WTC11 (cell line): ENCODE data around the gene RGS11. TPM values are rescaled to one million over a fixed set of nuclear protein-coding genes. Genes with fewer than 3 reads are reported as not detected.

Experiments
- ATAC-seq: fragments of 200-7000 bp; cut with Tn5 transposase; 2 replicates; pipeline ENCODE4 v1.10.0; 2021; ENCODE audit warnings: mild to moderate bottlenecking, moderate library complexity
- CTCF ChIA-PET: fragments of 300-600 bp; sonication (Branson Sonifier 250); formaldehyde crosslinking; loops from one replicate; lab custom pipeline; 2021; ENCODE audit warnings: antibody characterized with exemption; lab: Charles Lee
- POLR2A ChIA-PET: fragments of 350-600 bp; sonication (Branson Sonifier 250); formaldehyde crosslinking; loops from one replicate; lab custom pipeline; 2021; ENCODE audit warnings: antibody characterized with exemption; lab: Charles Lee
- DNase-seq: peaks from one replicate; pipeline ENCODE4 v3.0.0; 2021; ENCODE audit warnings: low spot score
- H3K27ac Mint-ChIP-seq: 2 replicates; pipeline ENCODE4 v1.8.0; 2021; ENCODE audit warnings: mixed read lengths
- H3K27me3 Mint-ChIP-seq: 2 replicates; pipeline ENCODE4 v1.8.0; 2021; ENCODE audit warnings: low read depth, mild to moderate bottlenecking, moderate library complexity, mixed read lengths
- H3K36me3 Mint-ChIP-seq: 2 replicates; pipeline ENCODE4 v1.8.0; 2021; ENCODE audit warnings: mixed read lengths
- H3K4me1 Mint-ChIP-seq: 2 replicates; pipeline ENCODE4 v1.8.0; 2022; ENCODE audit warnings: mixed read lengths
- H3K4me3 Mint-ChIP-seq: 2 replicates; pipeline ENCODE4 v1.8.0; 2021; ENCODE audit warnings: mild to moderate bottlenecking, moderate library complexity, mixed read lengths
- H3K9me3 Mint-ChIP-seq: 2 replicates; pipeline ENCODE4 v1.8.0; 2021; ENCODE audit warnings: mixed read lengths
- CREB1 ChIP-seq: sonication (generic); formaldehyde crosslinking; IDR thresholded peaks from 2 replicates; pipeline ENCODE4 v1.8.0; 2023; ENCODE audit warnings: mild to moderate bottlenecking, missing genetic modification reagents
- KAT7 ChIP-seq: sonication (generic); formaldehyde crosslinking; IDR thresholded peaks from 2 replicates; pipeline ENCODE4 v1.8.1; 2023; ENCODE audit warnings: missing genetic modification reagents, mild to moderate bottlenecking, borderline replicate concordance
- NR3C1 ChIP-seq: sonication (generic); formaldehyde crosslinking; conservative IDR thresholded peaks from 2 replicates; pipeline ENCODE4 v1.8.1; 2023; ENCODE audit warnings: low read depth, mild to moderate bottlenecking, missing genetic modification reagents
- SP1 ChIP-seq: sonication (generic); formaldehyde crosslinking; conservative IDR thresholded peaks from 2 replicates; pipeline ENCODE4 v1.8.1; 2022; ENCODE audit warnings: missing genetic modification reagents
- ZNF423 ChIP-seq: fragments of 250-450 bp; sonication (Bioruptor Pico); IDR thresholded peaks from 2 replicates; pipeline ENCODE4 v2.1.2; 2022; ENCODE audit warnings: mild to moderate bottlenecking, moderate library complexity
- total RNA-seq: library from RNA; stranded (reverse); gene quantifications from 3 replicates; pipeline ENCODE4 v1.2.3, GENCODE V29; 2021
- TF ChIP-seq, protein P1 (sequence below): fragments of 250-450 bp; sonication (Bioruptor Pico); IDR thresholded peaks from 2 replicates; pipeline ENCODE4 v1.9.0; 2021; ENCODE audit warnings: mild to moderate bottlenecking, borderline replicate concordance
- TF ChIP-seq, protein P2 (sequence below): fragments of 250-450 bp; sonication (Bioruptor Pico); IDR thresholded peaks from 2 replicates; pipeline ENCODE4 v2.1.2; 2022; ENCODE audit warnings: mild to moderate bottlenecking, moderate library complexity
- TF ChIP-seq, protein P3 (sequence below): fragments of 250-450 bp; sonication (Bioruptor Pico); IDR thresholded peaks from 2 replicates; pipeline ENCODE4 v1.9.0; 2021; ENCODE audit warnings: moderate library complexity, mild to moderate bottlenecking, inconsistent platforms, borderline replicate concordance
- TF ChIP-seq, protein P4 (sequence below): fragments of 250-450 bp; sonication (Bioruptor Pico); IDR thresholded peaks from 2 replicates; pipeline ENCODE4 v1.8.0; 2021; ENCODE audit warnings: mild to moderate bottlenecking
- TF ChIP-seq, protein P5 (sequence below): sonication (generic); formaldehyde crosslinking; IDR thresholded peaks from 2 replicates; pipeline ENCODE4 v1.8.1; 2023; ENCODE audit warnings: mild to moderate bottlenecking, moderate library complexity, missing genetic modification reagents
- TF ChIP-seq, protein P6 (sequence below): sonication (generic); formaldehyde crosslinking; IDR thresholded peaks from 2 replicates; pipeline ENCODE4 v1.8.1; 2022; ENCODE audit warnings: low read depth, missing genetic modification reagents, borderline replicate concordance
- TF ChIP-seq, protein P7 (sequence below): sonication (generic); formaldehyde crosslinking; conservative IDR thresholded peaks from 2 replicates; pipeline ENCODE4 v1.8.1; 2022; ENCODE audit warnings: mild to moderate bottlenecking, missing genetic modification reagents
- TF ChIP-seq, protein P8 (sequence below): sonication (generic); formaldehyde crosslinking; IDR thresholded peaks from 2 replicates; pipeline ENCODE4 v1.8.0; 2022; ENCODE audit warnings: missing genetic modification reagents

Gene RGS11
- total RNA-seq, 1 experiment from 2014 or later, result 1.8 TPM

DNA sequence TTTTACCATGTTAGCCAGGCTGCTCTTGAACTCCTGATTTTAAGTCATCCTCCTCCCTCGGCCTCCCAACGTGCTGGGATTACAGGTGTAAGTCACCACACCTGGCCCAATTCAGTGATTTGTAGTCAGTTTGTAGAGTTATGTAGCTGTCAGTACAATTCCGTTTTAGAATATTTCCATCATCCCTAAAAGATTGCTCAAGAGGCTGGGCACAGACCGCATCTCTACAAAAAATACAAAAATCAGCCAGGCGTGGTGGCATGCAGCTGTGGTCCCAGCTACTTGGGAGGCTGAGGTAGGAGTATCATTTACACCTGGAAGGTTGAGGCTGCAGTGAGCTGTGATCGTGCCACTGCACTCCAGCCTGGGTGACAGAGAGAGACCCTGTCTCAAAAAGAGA is 20.6 kb downstream of the RGS11 start (continued):
- TF ChIP-seq, protein P1, sequence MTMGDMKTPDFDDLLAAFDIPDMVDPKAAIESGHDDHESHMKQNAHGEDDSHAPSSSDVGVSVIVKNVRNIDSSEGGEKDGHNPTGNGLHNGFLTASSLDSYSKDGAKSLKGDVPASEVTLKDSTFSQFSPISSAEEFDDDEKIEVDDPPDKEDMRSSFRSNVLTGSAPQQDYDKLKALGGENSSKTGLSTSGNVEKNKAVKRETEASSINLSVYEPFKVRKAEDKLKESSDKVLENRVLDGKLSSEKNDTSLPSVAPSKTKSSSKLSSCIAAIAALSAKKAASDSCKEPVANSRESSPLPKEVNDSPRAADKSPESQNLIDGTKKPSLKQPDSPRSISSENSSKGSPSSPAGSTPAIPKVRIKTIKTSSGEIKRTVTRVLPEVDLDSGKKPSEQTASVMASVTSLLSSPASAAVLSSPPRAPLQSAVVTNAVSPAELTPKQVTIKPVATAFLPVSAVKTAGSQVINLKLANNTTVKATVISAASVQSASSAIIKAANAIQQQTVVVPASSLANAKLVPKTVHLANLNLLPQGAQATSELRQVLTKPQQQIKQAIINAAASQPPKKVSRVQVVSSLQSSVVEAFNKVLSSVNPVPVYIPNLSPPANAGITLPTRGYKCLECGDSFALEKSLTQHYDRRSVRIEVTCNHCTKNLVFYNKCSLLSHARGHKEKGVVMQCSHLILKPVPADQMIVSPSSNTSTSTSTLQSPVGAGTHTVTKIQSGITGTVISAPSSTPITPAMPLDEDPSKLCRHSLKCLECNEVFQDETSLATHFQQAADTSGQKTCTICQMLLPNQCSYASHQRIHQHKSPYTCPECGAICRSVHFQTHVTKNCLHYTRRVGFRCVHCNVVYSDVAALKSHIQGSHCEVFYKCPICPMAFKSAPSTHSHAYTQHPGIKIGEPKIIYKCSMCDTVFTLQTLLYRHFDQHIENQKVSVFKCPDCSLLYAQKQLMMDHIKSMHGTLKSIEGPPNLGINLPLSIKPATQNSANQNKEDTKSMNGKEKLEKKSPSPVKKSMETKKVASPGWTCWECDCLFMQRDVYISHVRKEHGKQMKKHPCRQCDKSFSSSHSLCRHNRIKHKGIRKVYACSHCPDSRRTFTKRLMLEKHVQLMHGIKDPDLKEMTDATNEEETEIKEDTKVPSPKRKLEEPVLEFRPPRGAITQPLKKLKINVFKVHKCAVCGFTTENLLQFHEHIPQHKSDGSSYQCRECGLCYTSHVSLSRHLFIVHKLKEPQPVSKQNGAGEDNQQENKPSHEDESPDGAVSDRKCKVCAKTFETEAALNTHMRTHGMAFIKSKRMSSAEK, result no peak
- TF ChIP-seq, protein P2, sequence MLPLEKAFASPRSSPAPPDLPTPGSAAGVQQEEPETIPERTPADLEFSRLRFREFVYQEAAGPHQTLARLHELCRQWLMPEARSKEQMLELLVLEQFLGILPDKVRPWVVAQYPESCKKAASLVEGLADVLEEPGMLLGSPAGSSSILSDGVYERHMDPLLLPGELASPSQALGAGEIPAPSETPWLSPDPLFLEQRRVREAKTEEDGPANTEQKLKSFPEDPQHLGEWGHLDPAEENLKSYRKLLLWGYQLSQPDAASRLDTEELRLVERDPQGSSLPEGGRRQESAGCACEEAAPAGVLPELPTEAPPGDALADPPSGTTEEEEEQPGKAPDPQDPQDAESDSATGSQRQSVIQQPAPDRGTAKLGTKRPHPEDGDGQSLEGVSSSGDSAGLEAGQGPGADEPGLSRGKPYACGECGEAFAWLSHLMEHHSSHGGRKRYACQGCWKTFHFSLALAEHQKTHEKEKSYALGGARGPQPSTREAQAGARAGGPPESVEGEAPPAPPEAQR (CRISPR knock-in tag), result no peak
- TF ChIP-seq ZNF423 (CRISPR knock-in tag), result no peak
- TF ChIP-seq, protein P3, sequence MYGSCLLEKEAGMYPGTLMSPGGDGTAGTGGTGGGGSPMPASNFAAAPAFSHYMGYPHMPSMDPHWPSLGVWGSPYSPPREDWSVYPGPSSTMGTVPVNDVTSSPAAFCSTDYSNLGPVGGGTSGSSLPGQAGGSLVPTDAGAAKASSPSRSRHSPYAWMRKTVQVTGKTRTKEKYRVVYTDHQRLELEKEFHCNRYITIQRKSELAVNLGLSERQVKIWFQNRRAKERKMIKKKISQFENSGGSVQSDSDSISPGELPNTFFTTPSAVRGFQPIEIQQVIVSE (CRISPR knock-in tag), result no peak
- TF ChIP-seq, protein P4, sequence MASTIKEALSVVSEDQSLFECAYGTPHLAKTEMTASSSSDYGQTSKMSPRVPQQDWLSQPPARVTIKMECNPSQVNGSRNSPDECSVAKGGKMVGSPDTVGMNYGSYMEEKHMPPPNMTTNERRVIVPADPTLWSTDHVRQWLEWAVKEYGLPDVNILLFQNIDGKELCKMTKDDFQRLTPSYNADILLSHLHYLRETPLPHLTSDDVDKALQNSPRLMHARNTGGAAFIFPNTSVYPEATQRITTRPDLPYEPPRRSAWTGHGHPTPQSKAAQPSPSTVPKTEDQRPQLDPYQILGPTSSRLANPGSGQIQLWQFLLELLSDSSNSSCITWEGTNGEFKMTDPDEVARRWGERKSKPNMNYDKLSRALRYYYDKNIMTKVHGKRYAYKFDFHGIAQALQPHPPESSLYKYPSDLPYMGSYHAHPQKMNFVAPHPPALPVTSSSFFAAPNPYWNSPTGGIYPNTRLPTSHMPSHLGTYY (CRISPR knock-in tag), result no peak
- TF ChIP-seq, all 79 proteins: peak for 0

DNA sequence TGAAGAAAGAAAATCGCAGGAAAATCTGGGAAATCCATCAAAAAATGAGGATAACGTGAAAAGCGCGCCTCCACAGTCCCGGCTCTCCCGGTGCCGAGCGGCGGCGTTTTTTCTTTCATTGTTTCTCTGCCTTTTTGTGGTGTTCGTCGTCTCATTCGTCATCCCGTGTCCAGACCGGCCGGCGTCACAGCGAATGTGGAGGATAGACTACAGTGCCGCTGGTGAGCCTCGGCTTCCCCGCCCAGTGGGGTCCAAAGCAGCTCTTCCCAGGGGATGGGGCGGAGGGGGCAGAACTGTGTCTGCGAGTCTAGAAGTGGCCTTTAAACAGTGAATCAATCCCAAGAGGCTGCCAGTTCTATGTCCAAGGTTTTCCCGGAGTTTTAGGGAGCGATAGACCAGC is 21.3 kb downstream of the RGS11 start:
- no peak overlapping the region for H3K4me3 Mint-ChIP-seq
- peaks cover 33% of the 10 kb centered on the region for H3K36me3 Mint-ChIP-seq
- ATAC-seq (no peak), DNase-seq (no peak)
- POLR2A ChIA-PET, result no interaction called here
- H3K27ac Mint-ChIP-seq, result no peak overlapping the region
- no peaks in the 10 kb centered on the region for H3K27me3 Mint-ChIP-seq
- no peaks in the 10 kb centered on the region for H3K9me3 Mint-ChIP-seq
- CTCF ChIA-PET, result no interaction called here
- H3K4me1 Mint-ChIP-seq, result no peaks in the 10 kb centered on the region
- TF ChIP-seq, protein P1, result no peak
- no peak for TF ChIP-seq CREB1 (CRISPR knock-in tag)
- TF ChIP-seq, protein P5, sequence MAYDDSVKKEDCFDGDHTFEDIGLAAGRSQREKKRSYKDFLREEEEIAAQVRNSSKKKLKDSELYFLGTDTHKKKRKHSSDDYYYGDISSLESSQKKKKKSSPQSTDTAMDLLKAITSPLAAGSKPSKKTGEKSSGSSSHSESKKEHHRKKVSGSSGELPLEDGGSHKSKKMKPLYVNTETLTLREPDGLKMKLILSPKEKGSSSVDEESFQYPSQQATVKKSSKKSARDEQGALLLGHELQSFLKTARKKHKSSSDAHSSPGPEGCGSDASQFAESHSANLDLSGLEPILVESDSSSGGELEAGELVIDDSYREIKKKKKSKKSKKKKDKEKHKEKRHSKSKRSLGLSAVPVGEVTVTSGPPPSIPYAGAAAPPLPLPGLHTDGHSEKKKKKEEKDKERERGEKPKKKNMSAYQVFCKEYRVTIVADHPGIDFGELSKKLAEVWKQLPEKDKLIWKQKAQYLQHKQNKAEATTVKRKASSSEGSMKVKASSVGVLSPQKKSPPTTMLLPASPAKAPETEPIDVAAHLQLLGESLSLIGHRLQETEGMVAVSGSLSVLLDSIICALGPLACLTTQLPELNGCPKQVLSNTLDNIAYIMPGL (CRISPR knock-in tag), result no peak
- TF ChIP-seq, protein P6, sequence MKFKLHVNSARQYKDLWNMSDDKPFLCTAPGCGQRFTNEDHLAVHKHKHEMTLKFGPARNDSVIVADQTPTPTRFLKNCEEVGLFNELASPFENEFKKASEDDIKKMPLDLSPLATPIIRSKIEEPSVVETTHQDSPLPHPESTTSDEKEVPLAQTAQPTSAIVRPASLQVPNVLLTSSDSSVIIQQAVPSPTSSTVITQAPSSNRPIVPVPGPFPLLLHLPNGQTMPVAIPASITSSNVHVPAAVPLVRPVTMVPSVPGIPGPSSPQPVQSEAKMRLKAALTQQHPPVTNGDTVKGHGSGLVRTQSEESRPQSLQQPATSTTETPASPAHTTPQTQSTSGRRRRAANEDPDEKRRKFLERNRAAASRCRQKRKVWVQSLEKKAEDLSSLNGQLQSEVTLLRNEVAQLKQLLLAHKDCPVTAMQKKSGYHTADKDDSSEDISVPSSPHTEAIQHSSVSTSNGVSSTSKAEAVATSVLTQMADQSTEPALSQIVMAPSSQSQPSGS (CRISPR knock-in tag), result no peak
- TF ChIP-seq, protein P4 (CRISPR knock-in tag), result no peak
- TF ChIP-seq KAT7 (CRISPR knock-in tag), result no peak
- no peak for TF ChIP-seq ZNF423 (CRISPR knock-in tag)
- no peak for TF ChIP-seq NR3C1 (CRISPR knock-in tag)
- TF ChIP-seq, protein P7, sequence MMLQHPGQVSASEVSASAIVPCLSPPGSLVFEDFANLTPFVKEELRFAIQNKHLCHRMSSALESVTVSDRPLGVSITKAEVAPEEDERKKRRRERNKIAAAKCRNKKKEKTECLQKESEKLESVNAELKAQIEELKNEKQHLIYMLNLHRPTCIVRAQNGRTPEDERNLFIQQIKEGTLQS, result no peak
- TF ChIP-seq, protein P8, sequence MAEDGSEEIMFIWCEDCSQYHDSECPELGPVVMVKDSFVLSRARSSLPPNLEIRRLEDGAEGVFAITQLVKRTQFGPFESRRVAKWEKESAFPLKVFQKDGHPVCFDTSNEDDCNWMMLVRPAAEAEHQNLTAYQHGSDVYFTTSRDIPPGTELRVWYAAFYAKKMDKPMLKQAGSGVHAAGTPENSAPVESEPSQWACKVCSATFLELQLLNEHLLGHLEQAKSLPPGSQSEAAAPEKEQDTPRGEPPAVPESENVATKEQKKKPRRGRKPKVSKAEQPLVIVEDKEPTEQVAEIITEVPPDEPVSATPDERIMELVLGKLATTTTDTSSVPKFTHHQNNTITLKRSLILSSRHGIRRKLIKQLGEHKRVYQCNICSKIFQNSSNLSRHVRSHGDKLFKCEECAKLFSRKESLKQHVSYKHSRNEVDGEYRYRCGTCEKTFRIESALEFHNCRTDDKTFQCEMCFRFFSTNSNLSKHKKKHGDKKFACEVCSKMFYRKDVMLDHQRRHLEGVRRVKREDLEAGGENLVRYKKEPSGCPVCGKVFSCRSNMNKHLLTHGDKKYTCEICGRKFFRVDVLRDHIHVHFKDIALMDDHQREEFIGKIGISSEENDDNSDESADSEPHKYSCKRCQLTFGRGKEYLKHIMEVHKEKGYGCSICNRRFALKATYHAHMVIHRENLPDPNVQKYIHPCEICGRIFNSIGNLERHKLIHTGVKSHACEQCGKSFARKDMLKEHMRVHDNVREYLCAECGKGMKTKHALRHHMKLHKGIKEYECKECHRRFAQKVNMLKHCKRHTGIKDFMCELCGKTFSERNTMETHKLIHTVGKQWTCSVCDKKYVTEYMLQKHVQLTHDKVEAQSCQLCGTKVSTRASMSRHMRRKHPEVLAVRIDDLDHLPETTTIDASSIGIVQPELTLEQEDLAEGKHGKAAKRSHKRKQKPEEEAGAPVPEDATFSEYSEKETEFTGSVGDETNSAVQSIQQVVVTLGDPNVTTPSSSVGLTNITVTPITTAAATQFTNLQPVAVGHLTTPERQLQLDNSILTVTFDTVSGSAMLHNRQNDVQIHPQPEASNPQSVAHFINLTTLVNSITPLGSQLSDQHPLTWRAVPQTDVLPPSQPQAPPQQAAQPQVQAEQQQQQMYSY, result no peak
- no peak for TF ChIP-seq SP1 (CRISPR knock-in tag)
